Left renal cortex interstitium (tissue), 4 donors: Measurements from ENCODE around the gene AGPAT2. TPM values are rescaled to one million over a fixed set of nuclear protein-coding genes. Genes with fewer than 3 reads are reported as not detected.

Experiments used
- DNase-seq, 4 donors: peaks; one replicate each; pipeline ENCODE4 v3.0.0-alpha.2; 2013; ENCODE audit warnings: low read depth in 4 of 4, low spot score in 2 of 4, missing footprints in 1 of 4
- polyA plus RNA-seq, 4 donors: library from polyadenylated mRNA; unstranded; fragments of 120-200 nt; gene quantifications; one replicate each; pipeline ENCODE4 v1.2.1, GENCODE V29; 2013; ENCODE audit not compliant: insufficient read length in 4 of 4

AGPAT2 gene
- polyA plus RNA-seq, 4 donors: 39.4 to 61.8 (median 52.5) TPM

DNA sequence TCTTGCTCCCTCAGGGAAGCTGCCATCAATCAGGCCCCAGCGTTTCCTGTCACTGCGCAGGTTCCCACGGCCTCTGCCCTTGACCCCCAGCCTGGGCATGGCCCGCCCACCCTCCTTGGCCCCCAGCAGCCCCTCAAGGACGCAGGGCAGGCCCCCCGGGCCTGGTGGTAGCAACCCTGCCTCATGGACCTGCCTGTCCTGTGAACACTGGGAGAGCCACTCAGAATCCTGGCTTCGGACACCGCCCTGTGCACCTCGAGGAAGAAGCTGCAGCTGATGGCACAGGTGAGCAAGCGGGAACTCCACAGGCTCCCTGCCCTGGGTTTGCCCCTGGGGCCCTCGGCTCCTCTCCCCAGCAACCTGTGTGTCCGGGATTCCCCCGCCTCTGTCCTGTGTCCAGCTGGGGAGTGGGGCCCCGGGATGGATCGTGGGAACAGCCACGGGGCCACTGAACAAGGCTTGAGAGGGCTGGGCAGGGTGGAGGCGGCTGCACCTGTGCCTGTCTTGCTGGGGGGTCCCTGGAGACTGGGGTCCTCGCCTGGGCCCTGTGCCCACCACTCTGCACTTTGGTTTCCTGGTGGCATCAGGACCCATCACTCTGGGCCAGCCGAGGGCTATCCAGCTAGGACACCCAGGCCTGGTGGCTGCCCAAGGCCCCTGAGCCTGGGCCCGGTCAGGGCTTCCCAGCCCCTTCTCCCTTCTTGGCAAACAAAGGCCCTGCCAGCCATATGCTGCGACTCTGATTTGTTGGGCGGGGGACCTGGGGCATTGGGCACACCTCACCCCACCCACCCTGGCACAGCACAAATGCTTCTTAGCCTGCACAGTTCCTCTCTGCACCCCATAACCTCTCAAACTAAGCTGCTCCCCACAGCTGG, 58.0 kb downstream of the AGPAT2 start:
- DNase-seq: no peak

DNA sequence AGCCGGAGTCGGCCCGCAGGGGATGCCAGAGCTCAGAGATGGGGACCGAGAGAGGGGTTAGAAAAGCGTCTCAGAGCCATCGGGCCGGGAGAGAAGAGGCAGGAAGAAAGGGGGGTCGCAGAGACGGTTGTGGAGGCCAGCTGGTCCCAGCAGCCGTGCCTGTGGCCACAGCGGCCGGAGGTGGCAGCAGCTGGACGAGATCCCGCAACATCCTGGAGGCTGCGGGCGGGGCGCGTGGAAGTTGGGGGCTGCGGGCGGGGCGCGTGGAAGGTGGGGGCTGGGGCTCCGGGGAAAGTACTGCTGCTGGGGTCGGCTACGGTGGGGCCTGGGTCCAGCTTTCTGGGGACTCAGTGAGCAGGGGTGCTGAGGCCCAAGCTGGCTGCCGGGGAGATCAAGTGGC, 59.0 kb downstream of the AGPAT2 start:
- DNase-seq: no peak

DNA sequence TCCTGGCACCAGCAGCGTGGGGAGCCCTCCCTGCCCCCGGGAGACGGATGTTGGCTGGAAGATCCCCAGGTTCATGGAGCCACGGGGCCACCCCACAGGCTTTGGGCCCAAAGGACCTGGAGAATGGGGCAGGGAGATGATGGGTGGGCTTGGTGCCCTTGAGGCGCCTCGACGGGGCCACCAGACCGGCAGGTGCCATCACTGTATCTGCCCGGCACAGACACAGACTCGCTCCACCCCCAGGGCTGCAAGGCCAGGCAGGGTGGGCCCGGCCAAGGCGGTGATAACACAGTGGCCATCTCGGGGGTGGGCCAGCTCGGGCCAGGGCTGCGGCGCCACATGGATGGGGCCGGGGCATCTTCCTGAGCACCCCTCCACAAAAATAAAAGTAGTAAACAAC, 59.6 kb downstream of the AGPAT2 start:
- no peak for DNase-seq

GRCh38 chr9:136626740-136627642, 60.3 kb downstream of the AGPAT2 start:
- DNase-seq: no peak

DNA sequence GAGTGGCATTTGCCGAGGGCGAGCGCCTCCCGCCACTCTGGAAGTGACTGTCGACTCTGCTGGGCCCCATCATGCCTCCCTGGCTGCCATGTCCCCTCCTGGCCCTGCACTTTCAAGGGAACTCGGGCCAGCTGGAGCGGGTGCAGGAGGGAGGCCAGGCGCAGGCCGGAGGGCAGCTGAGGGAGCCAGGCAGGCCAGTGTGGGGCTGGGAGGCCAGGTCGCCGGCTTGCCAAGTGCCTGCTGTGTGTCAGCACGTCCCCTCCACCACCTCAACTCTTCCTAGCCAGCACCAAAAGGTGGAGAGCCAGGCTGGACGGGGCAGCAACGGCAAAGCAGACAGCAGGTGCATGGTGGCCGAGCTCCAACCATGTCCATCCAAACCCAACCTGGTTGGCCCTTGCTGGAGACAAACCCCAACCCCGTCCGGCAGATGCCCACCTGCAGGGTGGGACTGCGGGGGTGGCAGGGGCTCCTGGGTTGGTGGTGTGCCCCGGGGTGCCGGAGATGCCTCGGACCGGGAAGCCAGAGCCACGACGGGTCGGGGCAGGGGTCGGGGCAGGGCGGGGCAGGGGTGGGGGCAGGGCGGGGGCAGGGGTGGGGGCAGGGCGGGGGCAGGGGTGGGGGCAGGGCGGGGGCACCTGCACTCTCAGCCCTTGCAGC, 61.1 kb downstream of the AGPAT2 start:
- no peak for DNase-seq

- DNase-seq: peak in 1 of 4 donors; percentile 52
Observed at GRCh38 chr9:136625101-136626065, 61.9 kb downstream of the AGPAT2 start.

DNA sequence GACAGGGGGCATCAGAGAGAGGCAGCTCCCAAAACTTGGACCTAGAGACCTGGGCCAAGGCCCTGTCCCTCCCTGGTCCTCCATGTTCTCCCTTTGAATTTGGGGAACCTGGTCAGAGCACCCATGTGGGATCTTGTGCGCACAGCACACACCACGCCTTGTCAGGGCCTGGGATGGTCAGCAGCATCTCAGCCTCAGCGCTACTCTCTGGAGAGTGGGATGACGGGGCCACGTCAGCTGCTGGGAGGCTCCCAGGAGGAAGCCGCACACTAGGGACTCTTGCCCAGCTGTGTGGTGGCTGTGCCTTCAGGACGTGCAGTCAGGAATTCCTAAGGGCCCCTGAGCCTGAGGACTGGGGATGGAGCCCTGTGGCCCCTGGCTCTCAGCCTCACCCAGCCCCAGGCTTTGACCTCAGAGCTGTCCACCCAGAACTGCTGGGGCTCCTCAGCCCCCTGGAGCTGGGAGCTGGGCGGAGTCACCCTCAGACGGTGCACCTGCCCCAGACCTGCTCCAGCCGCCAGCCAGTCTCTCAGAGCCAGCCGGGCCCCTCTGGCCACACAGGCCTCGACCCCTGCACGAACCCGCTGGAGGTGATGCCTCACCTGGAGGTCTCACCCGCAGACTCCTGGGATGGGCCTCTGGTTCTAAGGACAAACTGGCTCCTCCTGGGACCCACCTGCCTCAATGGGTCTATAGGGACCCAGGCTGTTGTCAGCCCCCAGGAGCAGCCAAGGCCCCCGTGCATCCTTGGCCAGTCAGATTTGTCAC, 62.9 kb downstream of the AGPAT2 start:
- no peak for DNase-seq

DNA sequence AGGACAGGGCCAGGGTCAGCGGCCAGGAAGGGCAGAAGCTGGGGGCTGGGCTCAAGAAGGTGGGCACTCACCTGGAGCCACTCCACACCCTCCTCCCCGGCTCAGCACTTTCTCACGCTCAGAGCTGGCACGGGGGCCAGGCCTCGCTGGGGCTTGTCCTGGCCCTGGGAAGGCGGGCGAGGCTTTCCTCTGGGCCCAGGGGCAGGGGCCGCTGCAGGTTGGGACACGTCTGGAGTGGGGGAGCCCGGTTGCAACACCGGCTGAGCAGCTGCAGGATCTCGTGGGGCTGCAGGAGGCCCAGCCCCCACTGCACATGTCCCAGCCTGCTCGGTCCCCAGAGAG, 63.4 kb downstream of the AGPAT2 start:
- DNase-seq: no peak

Other genes with a start within 250 kb of the AGPAT2 start
- 10 to 100 TPM; 10.5 to 21.6 (median 15.3) TPM for gene INPP5E, start 247.6 kb downstream of the AGPAT2 start, polyA plus RNA-seq
- 10 to 100 TPM; 51.9 to 68.5 (median 62.4) TPM for gene SEC16A, start 204.4 kb downstream of the AGPAT2 start, polyA plus RNA-seq
- 10 to 100 TPM; 19.8 to 47.5 (median 34.2) TPM for gene NOTCH1, start 141.4 kb downstream of the AGPAT2 start, polyA plus RNA-seq
- 10 to 100 TPM; 50.5 to 85.7 (median 72.4) TPM for gene EGFL7, start 24.5 kb downstream of the AGPAT2 start, polyA plus RNA-seq
- 10 to 100 TPM; 28.5 to 47.3 (median 40.1) TPM for gene DIPK1B, start 25.1 kb upstream of the AGPAT2 start, polyA plus RNA-seq
- gene LCN10, start 55.5 kb upstream of the AGPAT2 start, polyA plus RNA-seq: 1 to 10 TPM in 3 of 4 donors, under 1 TPM in 1; 0.47 to 2.0 (median 1.4) TPM
- gene LCN6, start 61.1 kb upstream of the AGPAT2 start, polyA plus RNA-seq: not detected
- gene LCN8, start 70.8 kb upstream of the AGPAT2 start, polyA plus RNA-seq: under 1 TPM in 3 of 4 donors, not detected in 1; 0.25 to 0.55 (median 0.49) TPM
- gene LCN15, start 77.1 kb upstream of the AGPAT2 start, polyA plus RNA-seq: under 1 TPM; 0.07 to 0.17 (median 0.12) TPM
- 100 to 1,000 TPM in 1 of 4 donors, 10 to 100 TPM in 3; 68.8 to 101 (median 78.3) TPM for gene TMEM141, start 103.9 kb upstream of the AGPAT2 start, polyA plus RNA-seq
- 1 to 10 TPM; 3.7 to 7.7 (median 5.4) TPM for gene CCDC183, start 108.9 kb upstream of the AGPAT2 start, polyA plus RNA-seq
- 10 to 100 TPM; 55.1 to 83.6 (median 75.9) TPM for gene RABL6, start 120.5 kb upstream of the AGPAT2 start, polyA plus RNA-seq
- gene AJM1, start 155.0 kb upstream of the AGPAT2 start, polyA plus RNA-seq: 1 to 10 TPM in 3 of 4 donors, under 1 TPM in 1; 0.68 to 1.8 (median 1.3) TPM
- 100 to 1,000 TPM in 3 of 4 donors, 10 to 100 TPM in 1; 60.1 to 135 (median 115) TPM for gene PHPT1, start 162.0 kb upstream of the AGPAT2 start, polyA plus RNA-seq
- 10 to 100 TPM in 2 of 4 donors, 1 to 10 TPM in 2; 3.5 to 13.4 (median 8.9) TPM for gene MAMDC4, start 164.9 kb upstream of the AGPAT2 start, polyA plus RNA-seq
- gene EDF1, start 178.9 kb upstream of the AGPAT2 start, polyA plus RNA-seq: 100 to 1,000 TPM; 342 to 455 (median 391) TPM
- 10 to 100 TPM; 11.2 to 17.9 (median 14.8) TPM for gene TRAF2, start 199.1 kb upstream of the AGPAT2 start, polyA plus RNA-seq